NB4 (cell line): ENCODE measurements around the gene STON2.

ENCODE experiments used
- CTCF ChIP-seq: IDR thresholded peaks from one replicate; pipeline ENCODE4 v1.5.1; 2012; ENCODE audit warnings: low read depth, low read length
- POLR2A ChIP-seq: IDR thresholded peaks from 2 replicates; pipeline ENCODE4 v1.6.1; 2011; ENCODE audit warnings: mild to moderate bottlenecking; ENCODE audit not compliant: insufficient read length; ENCODE audit errors: extremely low read depth

GRCh38 chr14:81343701-81344100, 56.4 kb downstream of the STON2 start:
- TF ChIP-seq CTCF (no peak), POLR2A (no peak)
